Spleen (tissue), 7 donors: ENCODE results near the gene NGF.

Source experiments
- POLR2A ChIP-seq, 3 donors: fragments of 450-650 bp; IDR thresholded peaks; one replicate each; pipeline ENCODE4 v1.5.1; 2017; ENCODE audit warnings: antibody characterized with exemption in 3 of 3, mild to moderate bottlenecking in 1 of 3
- POLR2AphosphoS5 ChIP-seq, 3 donors: sonication (generic); formaldehyde crosslinking; IDR thresholded peaks; one replicate each; pipeline ENCODE4 v1.5.1; 2017; ENCODE audit warnings: antibody characterized with exemption in 3 of 3
- TF ChIP-seq, protein P1 (sequence below), 11 experiments: fragments of 200-600 bp in 7 of 11; fragments of 450-650 bp in 4 of 11; sonication (generic) in 4 of 11; IDR thresholded peaks in 8 of 11; conservative IDR thresholded peaks in 3 of 11; 1 replicate in 7 of 11; 2 replicates in 4 of 11; pipeline versions ENCODE4 v1.4.0 to v1.8.0; 2016 to 2021; ENCODE audit warnings: antibody characterized with exemption in 11 of 11, inconsistent platforms in 4 of 11, mild to moderate bottlenecking in 1 of 11
- donor health status: DM: no; HTN: no; CAD: no; lungs with moderate emphysema.
- donor health status: DM: no; HTN: no; CAD: no.
- donor health status: DM: no; HTN: no; CAD: no.

DNA sequence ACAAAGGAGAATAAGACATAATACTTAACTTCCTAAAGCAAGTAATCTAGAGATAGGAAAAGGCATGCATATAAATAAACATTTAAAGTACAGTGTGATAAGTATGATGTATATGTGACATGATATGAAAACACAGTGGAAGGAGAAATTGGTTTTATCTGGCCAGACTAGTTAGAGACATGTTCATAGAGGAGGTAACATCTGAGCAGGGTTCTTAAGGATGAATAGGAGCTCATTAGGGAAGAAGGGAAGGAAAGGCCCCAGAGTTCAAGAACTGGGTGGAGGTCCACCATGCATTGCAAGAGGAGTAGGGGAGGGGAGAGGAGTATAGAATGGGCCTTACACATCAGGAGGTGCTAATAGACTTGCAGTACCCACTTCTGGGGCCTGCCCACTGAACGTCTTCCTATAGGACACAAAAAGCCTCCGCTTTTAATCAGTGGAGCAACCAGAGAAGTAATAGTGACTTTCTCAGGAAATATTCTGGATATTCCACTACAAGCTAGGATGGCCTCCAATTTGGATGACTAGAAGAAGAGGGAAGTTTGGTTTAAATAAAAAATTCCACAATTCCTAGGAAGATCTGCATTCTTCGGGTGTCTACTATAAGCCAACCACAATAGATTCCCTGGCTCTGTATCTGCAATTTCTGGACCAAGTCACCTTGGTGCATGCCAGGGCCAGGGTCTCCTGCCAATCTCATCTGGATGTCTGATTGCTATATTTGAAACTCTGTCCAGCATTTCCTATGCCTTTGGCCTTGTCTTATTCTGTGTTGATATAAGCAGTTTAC lies 41.9 kb downstream of the NGF start:
- TF ChIP-seq, protein P1, sequence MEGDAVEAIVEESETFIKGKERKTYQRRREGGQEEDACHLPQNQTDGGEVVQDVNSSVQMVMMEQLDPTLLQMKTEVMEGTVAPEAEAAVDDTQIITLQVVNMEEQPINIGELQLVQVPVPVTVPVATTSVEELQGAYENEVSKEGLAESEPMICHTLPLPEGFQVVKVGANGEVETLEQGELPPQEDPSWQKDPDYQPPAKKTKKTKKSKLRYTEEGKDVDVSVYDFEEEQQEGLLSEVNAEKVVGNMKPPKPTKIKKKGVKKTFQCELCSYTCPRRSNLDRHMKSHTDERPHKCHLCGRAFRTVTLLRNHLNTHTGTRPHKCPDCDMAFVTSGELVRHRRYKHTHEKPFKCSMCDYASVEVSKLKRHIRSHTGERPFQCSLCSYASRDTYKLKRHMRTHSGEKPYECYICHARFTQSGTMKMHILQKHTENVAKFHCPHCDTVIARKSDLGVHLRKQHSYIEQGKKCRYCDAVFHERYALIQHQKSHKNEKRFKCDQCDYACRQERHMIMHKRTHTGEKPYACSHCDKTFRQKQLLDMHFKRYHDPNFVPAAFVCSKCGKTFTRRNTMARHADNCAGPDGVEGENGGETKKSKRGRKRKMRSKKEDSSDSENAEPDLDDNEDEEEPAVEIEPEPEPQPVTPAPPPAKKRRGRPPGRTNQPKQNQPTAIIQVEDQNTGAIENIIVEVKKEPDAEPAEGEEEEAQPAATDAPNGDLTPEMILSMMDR (IDR thresholded peaks at IDR 0.05 in 8 of 11, conservative IDR thresholded peaks at IDR 0.05 in 3 of 11): no peak
- no peak for TF ChIP-seq POLR2A (IDR thresholded peaks at IDR 0.05)
- TF ChIP-seq POLR2AphosphoS5 (IDR thresholded peaks at IDR 0.05): no peak
